Erythroblast (primary cell): ENCODE measurements around the gene BOC.

Source experiments
- GATA1 ChIP-seq: IDR thresholded peaks from 2 replicates; pipeline ENCODE4 v1.6.1; 2011; ENCODE audit warnings: low read depth, mild to moderate bottlenecking, control low read depth, low read length, moderate library complexity
- POLR2A ChIP-seq: IDR thresholded peaks from 2 replicates; pipeline ENCODE4 v1.6.1; 2011; ENCODE audit warnings: mild to moderate bottlenecking, low read length

DNA sequence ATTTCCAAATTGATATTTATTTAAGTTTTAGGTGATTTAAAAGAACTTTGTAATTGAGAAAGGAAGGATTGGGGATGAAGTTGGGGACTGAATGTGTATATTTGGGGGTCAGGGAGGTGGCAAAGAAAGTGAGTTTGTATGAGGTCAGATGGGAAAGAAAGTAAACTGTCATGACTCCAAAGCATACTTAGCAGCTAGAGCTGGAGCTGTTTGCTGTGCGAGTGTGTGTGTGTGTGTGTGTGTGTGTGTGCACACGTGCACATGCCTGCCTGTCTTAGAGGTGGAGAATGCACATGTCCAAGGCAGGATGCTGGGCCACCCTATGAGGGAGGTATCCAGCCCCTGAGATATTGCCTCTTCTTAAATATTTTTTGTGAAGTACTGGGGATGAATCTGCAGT, 21.0 kb downstream of the BOC start:
- TF ChIP-seq POLR2A (no peak), GATA1 (no peak)
